GM19043 (cell line): Measurements from ENCODE around the gene WDR72.

ENCODE experiments used
- ATAC-seq: cut with Tn5 transposase; IDR thresholded peaks from one replicate; pipeline ENCODE4 v1.9.1; 2021; ENCODE audit warnings: low read depth; ENCODE audit not compliant: unreplicated experiment

Gene WDR72

GRCh38 chr15:53611145-53611920 lies 148.1 kb downstream of the WDR72 start:
- no peak for ATAC-seq

- ATAC-seq, result no peak
These were observed 168.4 kb downstream of the WDR72 start for GRCh38 chr15:53591041-53591440.

GRCh38 chr15:53590380-53590779 lies 169.1 kb downstream of the WDR72 start:
- ATAC-seq, result no peak

GRCh38 chr15:53589520-53590057 lies 169.9 kb downstream of the WDR72 start:
- ATAC-seq, result no peak

- no peak for ATAC-seq
These were observed 170.7 kb downstream of the WDR72 start for GRCh38 chr15:53588773-53589172.

GRCh38 chr15:53586799-53587198 lies 172.7 kb downstream of the WDR72 start:
- peak; percentile 72 for ATAC-seq

GRCh38 chr15:53581513-53581912 lies 177.9 kb downstream of the WDR72 start:
- ATAC-seq, result no peak

- ATAC-seq, result no peak
These were observed 179.1 kb downstream of the WDR72 start for GRCh38 chr15:53580366-53580765.

GRCh38 chr15:53576841-53577240 lies 182.6 kb downstream of the WDR72 start:
- ATAC-seq, result no peak

GRCh38 chr15:53573091-53573490 lies 186.4 kb downstream of the WDR72 start:
- no peak for ATAC-seq

- no peak for ATAC-seq
These were observed 189.5 kb downstream of the WDR72 start for GRCh38 chr15:53569751-53570480.

GRCh38 chr15:53566912-53567311 lies 192.6 kb downstream of the WDR72 start:
- no peak for ATAC-seq

- no peak for ATAC-seq
These were observed 193.7 kb downstream of the WDR72 start for GRCh38 chr15:53565721-53566120.

GRCh38 chr15:53564647-53565046 lies 194.8 kb downstream of the WDR72 start:
- no peak for ATAC-seq

GRCh38 chr15:53563627-53564026 lies 195.8 kb downstream of the WDR72 start:
- no peak for ATAC-seq

GRCh38 chr15:53559364-53560277 lies 199.8 kb downstream of the WDR72 start:
- ATAC-seq, result no peak

GRCh38 chr15:53558384-53558783 lies 201.1 kb downstream of the WDR72 start:
- no peak for ATAC-seq

GRCh38 chr15:53555226-53555625 lies 204.2 kb downstream of the WDR72 start:
- ATAC-seq, result no peak

- no peak for ATAC-seq
These were observed 209.7 kb downstream of the WDR72 start for GRCh38 chr15:53549697-53550305.

- no peak for ATAC-seq
These were observed 211.2 kb downstream of the WDR72 start for GRCh38 chr15:53548236-53548635.
